OCI-LY1 (cell line): ENCODE data around the gene MAGI2.

Experiments
- H2AFZ ChIP-seq: fragments of 200-600 bp; sonication (generic), shearing (Covaris generic); 2 replicates; pipeline ENCODE4 v1.6.0; 2014; ENCODE audit warnings: antibody characterized with exemption, mild to moderate bottlenecking, low read length
- H3F3A ChIP-seq: fragments of 200-600 bp; sonication (generic), shearing (Covaris generic); 2 replicates; pipeline ENCODE4 v1.6.0; 2014; ENCODE audit warnings: mild to moderate bottlenecking, antibody characterized with exemption, low read length, moderate library complexity; ENCODE audit not compliant: insufficient read depth
- H3K27ac ChIP-seq: fragments of 200-600 bp; sonication (generic); 2 replicates; pipeline ENCODE4 v1.5.1; 2014; ENCODE audit warnings: low read length, mixed run types, mild to moderate bottlenecking, low read depth; ENCODE audit not compliant: poor library complexity, severe bottlenecking
- H3K27me3 ChIP-seq: fragments of 200-600 bp; sonication (generic); 2 replicates; pipeline ENCODE4 v1.6.0; 2014; ENCODE audit warnings: antibody characterized with exemption, mild to moderate bottlenecking, low read length, moderate library complexity; ENCODE audit not compliant: insufficient read depth
- H3K36me3 ChIP-seq: fragments of 200-600 bp; sonication (generic); 2 replicates; pipeline ENCODE4 v1.6.1; 2014; ENCODE audit warnings: mild to moderate bottlenecking, antibody characterized with exemption, low read length, moderate library complexity, mixed read lengths; ENCODE audit not compliant: insufficient read depth
- H3K4me1 ChIP-seq: fragments of 200-600 bp; sonication (generic); 2 replicates; pipeline ENCODE4 v1.5.1; 2014; ENCODE audit warnings: mild to moderate bottlenecking, low read length, moderate library complexity; ENCODE audit not compliant: insufficient read depth, severe bottlenecking
- H3K4me2 ChIP-seq: fragments of 200-600 bp; sonication (generic), shearing (Covaris generic); 2 replicates; pipeline ENCODE4 v1.6.1; 2014; ENCODE audit warnings: low read length
- H3K4me3 ChIP-seq: fragments of 200-600 bp; sonication (generic); 2 replicates; pipeline ENCODE4 v1.5.1; 2014; ENCODE audit warnings: low read length, low read depth, mild to moderate bottlenecking, mixed read lengths; ENCODE audit not compliant: poor library complexity, severe bottlenecking
- H3K79me2 ChIP-seq: fragments of 200-600 bp; shearing (Covaris generic); 2 replicates; pipeline ENCODE4 v1.6.1; 2016; ENCODE audit warnings: mixed run types, low read length, mixed read lengths; ENCODE audit not compliant: insufficient read depth
- H3K9ac ChIP-seq: fragments of 200-600 bp; sonication (generic), shearing (Covaris generic); 2 replicates; pipeline ENCODE4 v1.6.1; 2014; ENCODE audit warnings: mild to moderate bottlenecking, low read length, mixed read lengths
- H3K9me2 ChIP-seq: fragments of 200-600 bp; sonication (generic), shearing (Covaris generic); 2 replicates; pipeline ENCODE4 v1.6.1; 2014; ENCODE audit warnings: low read depth, mild to moderate bottlenecking, low read length, mixed read lengths
- H3K9me3 ChIP-seq: fragments of 200-600 bp; shearing (Covaris generic); 2 replicates; pipeline ENCODE4 v1.6.1; 2014; ENCODE audit warnings: low read length, mixed read lengths
- H4K20me1 ChIP-seq: fragments of 200-600 bp; sonication (generic), shearing (Covaris generic); 2 replicates; pipeline ENCODE4 v1.6.0; 2016; ENCODE audit warnings: mild to moderate bottlenecking, low read length; ENCODE audit not compliant: insufficient read depth
- CTCF ChIP-seq: fragments of 200-600 bp; sonication (generic), shearing (Covaris generic); IDR thresholded peaks from 2 replicates; pipeline ENCODE4 v1.5.1; 2017; ENCODE audit warnings: mild to moderate bottlenecking, antibody characterized with exemption, low read length, moderate library complexity, mixed read lengths
- EZH2 ChIP-seq: fragments of 200-600 bp; sonication (generic), shearing (Covaris generic); IDR thresholded peaks from 2 replicates; pipeline ENCODE4 v1.8.0; 2017; ENCODE audit warnings: borderline replicate concordance, mixed run types, mild to moderate bottlenecking, antibody characterized with exemption, low read length, moderate library complexity, mixed read lengths

MAGI2 gene

GRCh38 chr7:79381921-79382320, 71.5 kb downstream of the MAGI2 start:
- Histone ChIP-seq H3F3A (no peaks in the 10 kb centered on the region), H3K4me3 (no peak overlapping the region), H3K9me2 (no peaks in the 10 kb centered on the region), H3K9me3 (no peaks in the 10 kb centered on the region), H3K4me2 (no peak overlapping the region), H3K27ac (no peak overlapping the region), H3K9ac (no peak overlapping the region), H3K36me3 (no peaks in the 10 kb centered on the region), H3K27me3 (no peaks in the 10 kb centered on the region), H3K4me1 (no peaks in the 10 kb centered on the region), H4K20me1 (no peaks in the 10 kb centered on the region), H2AFZ (no peak overlapping the region), H3K79me2 (no peaks in the 10 kb centered on the region)
- TF ChIP-seq EZH2, result no peak
- no peak for TF ChIP-seq CTCF

GRCh38 chr7:79377097-79377496, 76.4 kb downstream of the MAGI2 start:
- TF ChIP-seq EZH2 (no peak), CTCF (no peak)
- Histone ChIP-seq H3K4me3 (no peak overlapping the region), H3K4me2 (no peak overlapping the region), H2AFZ (no peak overlapping the region), H3F3A (no peaks in the 10 kb centered on the region), H3K9me2 (no peaks in the 10 kb centered on the region), H3K4me1 (no peaks in the 10 kb centered on the region), H3K9ac (no peak overlapping the region), H3K36me3 (no peaks in the 10 kb centered on the region), H3K27me3 (no peaks in the 10 kb centered on the region), H3K9me3 (no peaks in the 10 kb centered on the region), H4K20me1 (no peaks in the 10 kb centered on the region), H3K27ac (no peak overlapping the region), H3K79me2 (no peaks in the 10 kb centered on the region)

GRCh38 chr7:79376299-79377025, 77.0 kb downstream of the MAGI2 start:
- TF ChIP-seq CTCF (no peak), EZH2 (no peak)
- no peaks in the 10 kb centered on the region for H3K27me3 ChIP-seq
- H3K4me1 ChIP-seq, result no peaks in the 10 kb centered on the region
- H3K36me3 ChIP-seq, result no peaks in the 10 kb centered on the region
- H3K4me3 ChIP-seq, result no peak overlapping the region
- no peaks in the 10 kb centered on the region for H3F3A ChIP-seq
- H3K9ac ChIP-seq, result no peak overlapping the region
- no peak overlapping the region for H3K4me2 ChIP-seq
- H4K20me1 ChIP-seq, result no peaks in the 10 kb centered on the region
- no peaks in the 10 kb centered on the region for H3K79me2 ChIP-seq
- H3K9me2 ChIP-seq, result no peaks in the 10 kb centered on the region
- no peak overlapping the region for H2AFZ ChIP-seq
- H3K9me3 ChIP-seq, result no peaks in the 10 kb centered on the region
- no peak overlapping the region for H3K27ac ChIP-seq
